Esophagus squamous epithelium (tissue), 5 donors: ENCODE results near the gene ARSA. TPM values are rescaled to one million over a fixed set of nuclear protein-coding genes. Genes with fewer than 3 reads are reported as not detected.

ENCODE experiments used
- DNase-seq: peaks from one replicate; lab custom pipeline; 2025; lab: John Stamatoyannopoulos, UW
- H3K27ac ChIP-seq, 4 donors: fragments of 200-600 bp; sonication (generic); one replicate each; pipeline ENCODE4 v1.5.1; 2016 to 2019; ENCODE audit warnings: mild to moderate bottlenecking in 1 of 4
- H3K27me3 ChIP-seq, 4 donors: fragments of 200-600 bp; sonication (generic); 1 replicate in 3 of 4; 2 replicates in 1 of 4; pipeline versions ENCODE4 v1.5.1 to v1.6.0; 2017 to 2021; ENCODE audit warnings: antibody characterized with exemption in 1 of 4
- H3K36me3 ChIP-seq, 3 donors: fragments of 200-600 bp; sonication (generic); one replicate each; pipeline ENCODE4 v1.5.1; 2016 to 2019
- H3K4me1 ChIP-seq, 3 donors: fragments of 200-600 bp; sonication (generic); one replicate each; pipeline ENCODE4 v1.5.1; 2017 to 2019
- H3K4me3 ChIP-seq, 4 donors: fragments of 200-600 bp; sonication (generic); 1 replicate in 3 of 4; 2 replicates in 1 of 4; pipeline ENCODE4 v1.5.1; 2016 to 2019; ENCODE audit warnings: mild to moderate bottlenecking in 2 of 4, moderate library complexity in 1 of 4
- H3K9me3 ChIP-seq, 3 donors: fragments of 200-600 bp; sonication (generic); one replicate each; pipeline ENCODE4 v1.5.1; 2016 to 2019
- CTCF ChIP-seq, 6 experiments: fragments of 450-650 bp in 4 of 6; fragments of 200-600 bp in 2 of 6; sonication (generic) in 2 of 6; IDR thresholded peaks; one replicate each; pipeline ENCODE4 v1.5.1; 2016 to 2019; ENCODE audit warnings: antibody characterized with exemption in 6 of 6, mild to moderate bottlenecking in 4 of 6, moderate library complexity in 4 of 6
- POLR2A ChIP-seq, 4 donors: fragments of 450-650 bp; IDR thresholded peaks; one replicate each; pipeline ENCODE4 v1.6.1; 2017; ENCODE audit warnings: antibody characterized with exemption in 4 of 4, mild to moderate bottlenecking in 4 of 4, moderate library complexity in 3 of 4
- WGBS, 2 donors: methylation state at CpG; one replicate each; pipeline ENCODE4 v1.1.5; 2018; 5-methylcytosine and 5-hydroxymethylcytosine counted together
- intact Hi-C: fragments of 100-400 bp; cut with DNase I; formaldehyde crosslinking; loops from one replicate; pipeline ENCODE4 v1.15.0; 2022
- total RNA-seq, 4 donors: library from RNA; depleted of rRNA; stranded (reverse); fragments of >200 nt; gene quantifications; one replicate each; pipeline ENCODE4 v1.1.0, GENCODE V29; 2016
- donor health status: DM: yes; HTN: yes; CAD: no.

ARSA gene
- total RNA-seq = 10 to 100 TPM; 18.7 to 47.0 (median 28.6) TPM

GRCh38 chr22:50627642-50628542 is at the start of gene ARSA:
ARSA (minus strand) TSS chr22:50628152; CDS start chr22:50627779, 373 bp downstream.
- Histone ChIP-seq H3K36me3 (peaks cover 4 to 24% (median 14%) of the 10 kb centered on the region in 3 donors), H3K4me3 (peak within 1 kb of the TSS; percentile 83 to 95 (median 91)), H3K9me3 (no peaks in the 10 kb centered on the region), H3K27me3 (no peaks in the 10 kb centered on the region), H3K27ac (peak within 1 kb of the TSS; percentile 88 to 94 (median 92)), H3K4me1 (peaks cover 18 to 41% (median 21%) of the 10 kb centered on the region in 3 donors)
- intact Hi-C loops = no loop called here
- no peak for DNase-seq
- peak in 2 of 6 experiments; percentile 24 to 26 for TF ChIP-seq CTCF (IDR thresholded peaks at IDR 0.05)
- TF ChIP-seq POLR2A (IDR thresholded peaks at IDR 0.05) = peak in 2 of 4 donors; percentile 41 to 71
- 0% methylated on average over 18 of the region's 88 CpGs; no CpG with 5 or more reads in 1 of the 2 donors for WGBS, 2 donors

GRCh38 chr22:50676661-50677492 is 48.9 kb upstream of the ARSA start:
- peak overlapping the region in 1 of 4 donors; percentile 7 for H3K27ac ChIP-seq
- peaks cover 15 to 45% (median 18%) of the 10 kb centered on the region in 3 donors for H3K4me1 ChIP-seq
- H3K27me3 ChIP-seq = peaks cover 0 to 42% (median 8%) of the 10 kb centered on the region in 4 donors
- peaks cover 0 to 7% (median 0%) of the 10 kb centered on the region in 3 donors for H3K36me3 ChIP-seq
- DNase-seq = no peak
- peak overlapping the region in 2 of 4 donors; percentile 59 to 70 for H3K4me3 ChIP-seq
- no peaks in the 10 kb centered on the region for H3K9me3 ChIP-seq
- 57 to 60% methylated on average over 6 to 8 of the region's 10 CpGs for WGBS, 2 donors
- intact Hi-C loops = no loop called here
- TF ChIP-seq POLR2A (IDR thresholded peaks at IDR 0.05) = no peak
- no peak for TF ChIP-seq CTCF (IDR thresholded peaks at IDR 0.05)

DNA sequence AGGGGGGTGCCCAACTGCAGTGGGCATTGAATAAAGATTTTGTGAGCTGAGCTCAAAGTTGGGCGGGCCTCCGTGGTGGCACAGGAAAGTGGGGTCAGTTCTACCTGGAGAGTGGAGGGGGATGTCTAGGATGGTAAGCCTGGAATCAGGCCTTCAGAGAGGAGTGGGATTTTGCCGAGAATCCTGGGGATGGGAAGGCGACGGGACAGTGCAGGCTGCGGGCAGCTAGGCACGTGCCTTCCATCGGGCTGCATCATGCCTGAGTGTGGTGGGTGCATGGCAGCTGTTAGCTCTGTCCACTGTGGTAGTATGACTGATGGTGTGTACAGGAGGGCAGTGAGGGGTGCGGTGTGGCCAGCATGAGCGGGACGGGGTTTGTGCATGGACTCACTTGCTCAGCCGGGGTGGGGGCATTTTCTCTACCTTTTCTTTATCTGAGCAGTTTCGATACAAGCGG is 48.3 kb upstream of the ARSA start:
- Histone ChIP-seq H3K27ac (no peak overlapping the region), H3K36me3 (peaks cover 0 to 7% (median 0%) of the 10 kb centered on the region in 3 donors), H3K27me3 (peaks cover 0 to 49% (median 8%) of the 10 kb centered on the region in 4 donors), H3K9me3 (no peaks in the 10 kb centered on the region), H3K4me3 (peak overlapping the region in 3 of 4 donors; percentile 43 to 70 (median 59)), H3K4me1 (peaks cover 15 to 50% (median 18%) of the 10 kb centered on the region in 3 donors)
- no peak for TF ChIP-seq POLR2A (IDR thresholded peaks at IDR 0.05)
- intact Hi-C loops = no loop called here
- DNase-seq = no peak
- WGBS, 2 donors = 78 to 89% methylated on average over 13 to 14 of the region's 14 CpGs

DNA sequence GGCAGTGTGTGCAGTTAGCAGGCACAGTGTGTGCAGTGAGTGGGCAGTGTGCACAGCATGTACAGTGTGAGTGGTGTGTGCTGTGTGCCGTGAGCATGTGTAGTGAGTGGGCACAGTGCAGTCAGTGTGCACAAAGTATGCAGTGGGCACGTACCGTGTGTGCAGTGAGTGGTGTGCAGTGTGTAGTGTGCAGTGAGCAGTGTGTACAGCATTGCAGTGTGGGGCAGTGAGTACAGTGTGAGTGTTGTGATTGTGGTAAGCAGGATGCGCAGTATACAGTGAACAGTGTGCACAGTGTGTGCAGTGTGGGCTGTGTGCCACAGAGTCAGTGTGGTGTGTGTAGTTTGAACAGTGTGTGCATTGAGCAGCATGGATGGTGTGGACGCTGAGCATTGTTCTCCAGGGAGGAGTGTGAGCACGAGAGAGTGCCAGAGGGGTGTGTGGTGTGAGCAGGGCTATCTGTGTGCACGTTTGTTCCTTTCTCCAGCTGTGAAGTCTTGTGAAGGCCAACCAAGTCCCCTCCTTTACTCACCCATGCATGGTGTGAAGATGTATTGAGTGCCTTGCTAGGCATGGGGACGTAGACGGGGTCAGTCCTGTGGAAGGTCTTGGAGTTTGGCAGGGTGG is 47.7 kb upstream of the ARSA start:
- H3K9me3 ChIP-seq = no peaks in the 10 kb centered on the region
- TF ChIP-seq CTCF (IDR thresholded peaks at IDR 0.05) = no peak
- no peak for TF ChIP-seq POLR2A (IDR thresholded peaks at IDR 0.05)
- 60 to 74% methylated on average over 9 of the region's 9 CpGs for WGBS, 2 donors
- peaks cover 0 to 54% (median 8%) of the 10 kb centered on the region in 4 donors for H3K27me3 ChIP-seq
- peak overlapping the region; percentile 39 to 70 (median 51) for H3K4me3 ChIP-seq
- DNase-seq = no peak
- peaks cover 15 to 55% (median 18%) of the 10 kb centered on the region in 3 donors for H3K4me1 ChIP-seq
- H3K36me3 ChIP-seq = peaks cover 0 to 7% (median 0%) of the 10 kb centered on the region in 3 donors
- no peak overlapping the region for H3K27ac ChIP-seq
- intact Hi-C loops = no loop called here
